GM18508 (cell line): ENCODE data around the gene PRKCI.
"Not testable (repeated sequence)": the region's sequence is repeated elsewhere in the genome, so short reads cannot be mapped to it uniquely, and the experiment has no call there.

Experiments
- ATAC-seq: cut with Tn5 transposase; IDR thresholded peaks from one replicate; pipeline ENCODE4 v1.9.1; 2021; ENCODE audit warnings: moderate number of reproducible peaks; ENCODE audit not compliant: insufficient read depth, unreplicated experiment

The PRKCI gene

DNA sequence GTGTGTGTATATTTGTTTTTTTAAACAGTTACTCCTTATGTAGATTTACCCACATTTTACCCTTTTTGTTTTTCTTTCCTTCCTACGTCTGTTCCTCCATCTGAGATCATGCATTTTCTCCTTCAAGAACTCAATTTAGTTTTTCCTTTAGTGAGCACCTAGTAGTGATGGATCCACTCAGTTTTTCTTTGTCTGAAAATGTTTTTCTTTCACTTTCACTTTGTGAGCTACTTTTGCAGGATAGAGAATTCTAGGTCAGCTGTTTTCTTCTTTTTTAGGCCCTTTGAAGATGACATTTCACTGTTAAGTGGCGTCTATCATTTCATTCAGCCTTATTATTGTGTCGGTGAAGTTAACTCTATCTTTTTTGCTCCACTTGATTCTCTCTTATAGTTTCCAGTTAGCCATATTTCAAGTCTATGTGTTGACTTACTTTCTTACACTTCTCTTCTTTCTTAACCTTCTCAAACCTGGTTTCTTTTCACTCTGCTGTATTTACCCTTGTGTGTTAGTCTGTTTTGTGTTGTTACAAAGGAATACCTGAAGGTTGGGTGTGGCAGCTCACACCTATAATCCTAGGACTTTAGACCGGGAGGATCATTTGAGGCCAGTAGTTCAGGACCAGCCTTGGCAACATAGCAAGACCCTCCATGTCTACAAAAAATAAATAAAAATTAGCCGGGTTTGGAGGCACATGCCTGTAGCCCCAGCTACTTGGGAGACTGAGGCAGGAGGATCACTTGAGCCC lies 55.8 kb downstream of the PRKCI start:
- ATAC-seq: no peak

DNA sequence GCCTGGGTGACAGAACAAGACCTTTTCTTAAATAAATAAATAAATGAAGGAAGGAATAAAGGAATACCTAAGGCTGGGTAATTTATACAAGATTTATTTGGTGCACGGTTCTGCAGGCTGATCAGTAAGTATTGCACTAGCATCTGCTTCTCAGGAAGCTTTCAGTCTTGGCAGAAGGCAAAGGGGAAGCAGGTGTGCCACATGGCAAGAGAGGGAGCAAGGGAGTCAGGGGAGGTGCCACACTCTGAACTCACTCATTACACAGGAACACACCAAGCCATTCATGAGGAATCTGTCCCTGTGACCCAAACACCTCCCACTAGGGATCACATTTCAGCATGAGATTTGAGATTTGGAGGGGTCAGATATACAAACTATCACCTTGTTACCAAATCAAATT lies 56.4 kb downstream of the PRKCI start:
- no peak for ATAC-seq

DNA sequence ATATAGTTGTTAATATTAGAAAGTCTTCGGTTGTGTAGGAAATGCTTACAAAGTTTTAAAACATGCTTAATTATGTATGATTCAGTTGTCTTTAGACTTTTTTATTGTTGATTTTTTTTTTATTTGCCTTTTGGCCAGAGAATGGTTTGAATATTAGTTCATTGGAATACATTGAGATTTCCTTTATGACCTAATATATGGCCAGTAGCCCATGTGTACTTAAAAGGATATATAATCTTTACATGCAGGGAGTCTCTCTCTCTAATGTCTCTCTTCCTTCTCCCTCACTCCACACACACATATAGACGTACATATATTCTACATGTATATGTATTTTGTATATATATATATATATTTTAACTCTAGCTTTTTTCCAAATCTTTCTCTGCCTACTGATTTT lies 68.0 kb downstream of the PRKCI start:
- no peak for ATAC-seq

DNA sequence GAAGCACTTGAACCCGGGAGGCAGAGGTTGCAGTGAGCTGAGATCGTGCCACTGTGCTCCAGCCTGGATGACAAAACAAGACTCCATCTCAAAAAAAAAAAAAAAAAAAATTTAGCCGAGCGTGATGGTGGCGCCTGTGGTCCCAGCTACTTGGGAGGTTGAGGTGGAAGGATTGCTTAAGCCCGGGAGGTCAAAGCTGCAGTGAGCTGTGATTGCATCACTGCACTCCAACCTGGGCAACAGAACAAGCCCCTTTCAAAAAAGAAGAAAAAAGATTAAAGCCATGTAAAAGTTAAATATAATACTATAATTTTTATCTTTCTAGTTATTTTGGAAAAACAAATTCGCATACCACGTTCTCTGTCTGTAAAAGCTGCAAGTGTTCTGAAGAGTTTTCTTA lies 73.4 kb downstream of the PRKCI start:
- no peak for ATAC-seq

DNA sequence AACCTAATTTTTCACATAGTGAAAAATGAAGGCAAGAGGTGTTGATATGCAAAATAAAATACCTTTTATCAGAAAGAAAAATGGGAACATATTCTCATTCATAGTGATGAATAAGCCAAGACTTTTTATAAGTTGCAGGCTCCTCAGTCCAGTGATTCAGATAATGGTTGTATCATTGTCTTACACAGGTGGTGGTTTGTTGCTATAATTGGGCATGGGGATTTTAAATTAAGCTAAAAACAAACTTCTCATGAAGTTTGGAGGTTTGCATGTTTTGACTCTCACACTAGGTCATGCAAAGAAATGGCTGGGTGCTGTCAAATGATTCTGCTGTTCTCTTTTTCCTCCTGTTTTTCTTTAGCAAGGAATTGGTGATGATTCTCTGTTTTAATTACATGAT lies 74.5 kb downstream of the PRKCI start:
- ATAC-seq: no peak

DNA sequence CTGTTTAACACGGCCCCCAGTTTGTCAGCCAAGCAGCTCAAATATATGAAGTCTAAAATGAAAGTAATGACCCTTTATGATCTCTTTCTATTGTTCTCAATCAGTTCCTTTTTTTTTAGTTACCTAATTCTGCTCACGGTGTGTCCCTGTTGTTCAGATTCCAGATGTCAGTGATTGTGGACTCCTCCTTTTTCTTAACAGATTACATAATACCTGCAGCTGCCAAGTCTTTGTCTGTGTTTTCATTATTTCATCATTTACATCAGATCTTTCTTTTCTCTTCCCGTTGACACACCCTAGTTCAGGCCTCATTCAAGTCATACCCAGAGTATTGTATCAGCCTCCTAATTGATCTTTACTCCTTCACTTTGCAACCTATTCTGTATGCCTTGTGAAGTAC lies 79.2 kb downstream of the PRKCI start:
- ATAC-seq: no peak

DNA sequence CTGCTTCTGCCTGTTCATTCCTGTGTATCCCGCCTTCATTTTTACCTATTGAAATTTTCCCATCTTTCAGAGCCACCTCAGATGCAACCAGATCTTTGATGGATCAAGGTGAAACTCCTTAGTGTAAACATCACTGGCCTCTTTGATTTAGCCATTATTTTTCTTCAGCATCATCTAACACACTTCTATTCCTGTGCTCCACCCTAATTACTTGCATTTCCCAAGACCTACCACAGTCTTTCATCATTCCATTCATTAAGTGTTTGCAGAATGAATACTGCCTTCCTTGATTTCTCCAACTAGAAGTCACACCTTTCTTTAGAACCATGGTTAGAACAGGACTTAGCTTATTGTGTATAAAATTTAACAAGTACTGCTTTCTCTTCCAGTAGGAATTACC lies 79.8 kb downstream of the PRKCI start:
- ATAC-seq: no peak

DNA sequence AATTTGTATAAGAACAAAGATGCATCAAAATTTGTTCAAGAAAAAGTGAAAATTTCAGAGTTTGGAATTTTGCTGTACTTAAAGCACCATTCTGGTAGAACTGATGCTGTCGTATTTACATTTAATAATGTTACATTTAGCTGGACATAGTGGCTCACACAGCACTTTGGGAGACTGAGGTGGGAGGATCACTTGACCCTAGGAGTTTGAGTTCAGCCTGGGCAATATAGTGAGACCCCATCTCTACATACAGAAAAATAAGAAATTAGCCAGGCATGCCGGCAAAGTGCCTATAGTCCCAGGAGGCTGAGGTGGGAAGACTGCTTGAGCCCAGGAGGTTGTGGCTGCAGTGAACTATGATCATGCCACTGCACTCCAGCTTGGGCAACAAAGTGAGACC lies 83.8 kb downstream of the PRKCI start:
- ATAC-seq: no peak

DNA sequence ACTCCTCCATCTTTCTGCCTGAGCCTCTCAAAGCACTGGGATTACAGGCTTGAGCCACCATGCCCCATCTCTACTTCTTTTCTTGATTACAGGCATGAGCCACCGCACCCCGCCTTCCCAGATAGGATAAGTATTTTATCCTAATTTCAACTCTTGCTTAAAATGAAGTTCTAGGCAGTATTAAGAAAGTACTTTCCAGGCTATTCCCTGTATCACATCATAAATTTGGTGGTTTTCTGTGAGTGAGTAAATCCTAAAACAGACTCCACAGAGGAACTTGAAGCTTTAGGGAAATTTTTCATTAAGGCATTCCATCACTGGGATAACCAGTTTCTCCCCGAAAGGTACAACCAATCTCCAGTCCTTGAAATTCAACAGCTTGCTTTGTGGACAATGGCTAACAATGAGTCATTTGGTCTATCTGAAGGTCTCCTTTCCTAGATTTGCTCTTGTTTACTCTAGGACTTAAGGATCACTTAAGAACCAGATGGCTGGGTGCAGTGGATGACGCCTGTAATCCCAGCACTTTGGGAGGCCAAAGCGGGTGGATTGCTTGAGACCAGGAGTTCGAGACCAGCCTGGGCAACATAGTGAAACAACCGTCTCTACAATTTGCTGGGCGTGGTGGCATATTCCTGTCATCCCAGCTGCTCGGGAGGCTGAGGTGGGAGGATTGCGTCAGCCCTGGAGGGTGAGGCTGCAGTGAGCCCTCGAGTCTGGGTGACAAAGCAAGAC lies 85.6 kb downstream of the PRKCI start:
- no peak for ATAC-seq

DNA sequence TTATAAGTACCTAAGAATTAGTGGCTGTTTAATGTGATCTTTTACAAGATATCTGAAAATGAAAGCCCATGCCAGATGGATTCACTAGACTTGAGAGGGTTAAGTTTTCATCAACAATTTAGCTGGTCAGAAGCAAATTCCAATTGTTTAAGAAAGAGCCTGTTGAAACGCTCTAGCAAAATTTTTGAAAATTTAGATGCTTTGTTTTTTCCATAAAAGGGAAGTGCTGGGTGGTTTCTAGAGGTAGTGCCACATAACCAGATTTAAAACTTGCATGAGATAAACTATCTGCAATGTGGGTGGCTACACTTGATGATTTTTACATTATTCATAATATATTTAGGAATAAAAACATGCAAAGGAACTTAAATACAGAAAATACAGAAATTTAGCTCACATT lies 86.8 kb downstream of the PRKCI start:
- ATAC-seq: no peak

DNA sequence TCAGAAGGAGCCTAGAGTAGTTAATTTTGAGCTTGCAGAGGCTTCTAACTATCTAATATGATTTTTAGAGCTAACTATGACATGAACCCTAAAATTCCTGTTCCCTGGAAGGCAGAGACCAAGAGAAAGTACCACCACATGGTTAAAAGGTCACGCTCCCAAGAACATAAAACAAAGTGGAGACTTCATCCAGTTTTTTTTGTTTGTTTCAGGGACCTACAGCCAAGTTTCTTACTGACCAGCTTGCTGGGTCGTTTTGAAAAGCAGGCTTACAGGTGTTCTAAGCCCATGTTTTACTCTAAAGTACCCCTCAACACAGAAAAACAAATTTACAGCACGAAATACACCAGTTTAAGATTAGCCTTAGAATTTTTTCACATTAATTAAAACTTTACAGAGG lies 95.7 kb downstream of the PRKCI start:
- ATAC-seq: no peak

DNA sequence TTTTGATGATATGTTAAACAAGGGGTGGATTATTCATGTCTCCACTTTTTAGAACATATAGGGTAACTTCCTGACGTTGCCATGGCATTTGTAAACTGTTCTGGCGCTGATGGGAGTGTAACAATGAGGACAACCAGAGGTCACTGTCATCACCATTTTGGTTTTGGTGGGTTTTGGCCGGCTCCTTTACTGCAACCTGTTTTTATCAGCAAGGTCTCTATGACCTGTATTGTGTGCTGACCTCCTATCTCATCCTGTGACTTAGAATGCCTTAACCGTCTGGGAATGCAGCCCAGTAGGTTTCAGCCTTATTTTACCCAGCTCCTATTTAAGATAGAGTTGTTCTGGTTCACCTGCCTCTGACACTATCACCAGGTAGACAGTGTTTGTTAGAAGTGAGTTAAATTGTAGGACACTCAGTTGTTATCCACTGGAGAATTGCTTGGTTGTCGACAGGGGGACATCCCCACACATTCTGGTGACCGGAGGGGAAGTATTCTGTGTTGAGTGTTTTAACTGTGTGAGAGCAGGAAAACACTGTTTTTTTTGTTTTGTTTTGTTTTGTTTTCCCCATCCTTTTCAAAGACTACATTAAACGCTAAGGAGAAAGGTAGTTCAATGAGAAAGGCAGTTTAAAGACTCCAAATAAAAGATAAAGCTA lies 98.4 kb downstream of the PRKCI start:
- no peak for ATAC-seq

DNA sequence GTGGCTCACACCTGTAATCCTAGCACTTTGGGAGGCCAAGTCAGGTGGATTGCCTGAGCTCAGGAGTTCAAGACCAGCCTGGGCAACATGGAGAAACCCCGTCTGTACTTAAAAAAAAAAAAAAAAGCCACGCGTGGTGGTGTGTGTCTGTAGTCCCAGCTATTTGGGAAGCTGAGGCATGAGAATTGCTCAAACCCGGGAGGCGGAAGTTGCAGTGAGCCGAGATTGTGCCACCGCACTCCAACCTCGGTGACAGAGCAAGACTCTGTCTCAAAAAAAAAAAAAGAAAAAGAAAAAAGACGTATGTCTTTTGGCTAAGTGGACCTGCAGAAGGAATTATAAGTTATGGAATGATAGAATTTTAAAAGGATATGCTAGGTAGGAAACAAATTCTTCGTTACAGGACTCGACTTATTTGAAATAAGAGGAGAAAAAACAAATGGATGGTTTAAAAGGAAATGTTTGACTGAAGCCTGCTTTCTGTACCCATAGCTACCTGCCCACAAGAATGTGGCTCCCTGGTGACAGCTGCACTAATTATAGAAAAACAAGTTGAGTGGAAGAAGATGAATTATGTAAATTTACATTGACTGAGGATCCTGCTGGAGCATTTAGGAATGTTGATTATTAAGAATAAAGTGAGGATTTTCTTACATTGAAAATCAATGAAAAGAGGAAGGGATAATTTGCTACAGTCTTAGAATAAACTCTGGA lies 99.3 kb downstream of the PRKCI start:
- no peak for ATAC-seq

DNA sequence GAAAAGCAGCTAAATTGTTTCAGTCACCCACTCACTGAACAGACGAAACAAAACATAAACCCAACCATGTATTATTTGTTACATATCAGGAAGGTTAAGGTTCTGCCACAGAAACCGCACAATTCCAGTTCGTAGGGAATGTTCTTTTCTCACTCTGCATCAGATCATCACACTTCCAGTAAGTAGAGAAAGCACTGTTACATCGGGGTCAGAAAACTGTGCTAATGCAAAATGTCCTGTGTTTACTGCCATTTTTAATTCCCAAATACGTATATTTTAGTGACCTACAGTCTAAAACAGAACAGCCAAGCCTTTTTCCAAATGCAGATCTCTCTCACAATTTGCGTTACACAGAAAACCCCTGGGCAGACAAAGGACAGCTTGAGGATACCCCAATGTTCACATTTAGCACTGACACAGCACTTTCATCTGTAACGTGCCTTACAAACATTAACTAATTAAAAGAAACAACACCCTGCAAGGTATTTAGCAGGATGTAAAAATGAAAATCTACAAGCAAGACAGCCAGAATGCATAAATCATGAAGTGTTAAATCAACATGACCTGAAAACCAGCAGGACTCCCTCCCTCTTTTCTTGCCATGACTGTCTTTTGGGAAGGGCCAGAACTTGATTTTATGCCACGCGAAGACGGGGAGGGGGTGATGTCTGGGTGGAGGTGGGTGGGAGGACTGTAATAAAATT lies 100.5 kb downstream of the PRKCI start:
- ATAC-seq: no peak

DNA sequence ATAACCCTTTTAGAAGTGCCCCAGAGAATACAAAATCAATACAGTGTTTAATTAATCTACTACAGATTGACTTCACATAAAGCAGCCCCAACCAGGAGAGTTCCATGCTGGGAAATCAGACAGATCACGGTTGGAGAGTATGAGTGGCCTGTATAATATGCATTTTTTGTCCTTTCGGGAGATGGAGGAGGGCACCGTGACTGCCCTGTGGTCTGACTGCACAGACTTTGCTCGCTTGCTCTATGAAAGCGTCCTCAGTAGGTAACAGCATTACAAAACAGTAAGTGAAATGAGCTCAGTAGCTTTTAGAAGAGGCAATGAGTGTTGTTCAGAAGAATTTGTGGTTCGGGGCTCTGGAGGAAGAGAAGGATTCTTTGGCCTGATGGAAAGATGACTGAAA lies 101.1 kb downstream of the PRKCI start:
- ATAC-seq: no peak

DNA sequence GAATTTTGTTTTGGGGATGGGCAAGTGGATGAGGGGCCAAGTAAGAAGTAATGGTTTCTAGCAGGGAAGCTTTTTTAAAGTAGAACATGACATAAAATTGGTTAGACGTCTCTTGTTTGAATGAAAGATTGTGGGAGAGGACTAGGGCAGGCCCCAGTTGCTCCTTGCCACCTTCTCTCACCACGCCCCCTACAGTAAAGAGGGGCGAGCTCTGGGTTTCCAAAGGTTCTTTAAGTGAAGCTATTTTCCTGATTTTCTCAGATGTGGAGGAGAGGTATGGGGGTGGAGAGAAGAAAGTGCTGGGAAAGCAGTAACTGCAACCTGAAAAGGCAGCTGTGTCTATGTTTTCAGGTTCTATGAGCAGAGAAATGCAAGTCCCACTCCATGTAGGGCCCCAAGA lies 102.7 kb downstream of the PRKCI start:
- ATAC-seq: no peak

DNA sequence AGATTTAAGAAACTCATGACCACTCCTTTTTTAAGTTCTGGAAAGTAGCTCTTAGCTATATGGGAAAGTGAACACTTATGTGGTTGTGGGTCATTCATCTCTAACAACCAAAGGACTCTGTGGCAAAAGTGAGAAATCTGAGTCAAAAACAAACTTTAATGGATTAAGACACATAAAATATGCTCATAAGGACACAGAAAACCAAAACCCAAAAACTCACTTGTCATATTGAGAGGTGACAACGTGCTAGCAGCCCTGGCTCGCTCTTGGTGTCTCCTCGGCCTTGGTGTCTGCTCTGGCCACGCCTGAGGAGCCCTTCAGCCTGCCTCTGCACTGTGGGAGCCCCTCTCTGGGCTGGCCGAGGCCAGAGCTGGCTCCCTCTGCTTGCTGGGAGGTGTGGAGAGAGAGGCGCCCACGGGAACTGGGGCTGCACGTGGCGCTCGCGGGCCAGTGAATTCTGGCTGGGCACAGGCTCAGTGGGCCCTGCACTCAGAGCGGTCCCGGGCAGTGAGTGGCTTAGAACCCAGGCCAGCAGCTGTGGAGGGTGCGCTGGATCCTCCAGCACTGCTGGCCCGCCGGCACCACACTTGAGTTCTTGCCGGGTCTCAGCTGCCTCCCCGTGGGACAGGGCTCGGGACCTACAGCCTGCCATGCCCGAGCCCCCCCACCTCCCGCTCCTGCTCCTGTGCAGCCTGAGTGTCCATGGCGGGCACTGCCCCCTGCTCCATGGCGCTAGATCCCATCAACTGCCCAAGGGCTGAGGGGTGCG lies 105.0 kb downstream of the PRKCI start:
- ATAC-seq: no peak

DNA sequence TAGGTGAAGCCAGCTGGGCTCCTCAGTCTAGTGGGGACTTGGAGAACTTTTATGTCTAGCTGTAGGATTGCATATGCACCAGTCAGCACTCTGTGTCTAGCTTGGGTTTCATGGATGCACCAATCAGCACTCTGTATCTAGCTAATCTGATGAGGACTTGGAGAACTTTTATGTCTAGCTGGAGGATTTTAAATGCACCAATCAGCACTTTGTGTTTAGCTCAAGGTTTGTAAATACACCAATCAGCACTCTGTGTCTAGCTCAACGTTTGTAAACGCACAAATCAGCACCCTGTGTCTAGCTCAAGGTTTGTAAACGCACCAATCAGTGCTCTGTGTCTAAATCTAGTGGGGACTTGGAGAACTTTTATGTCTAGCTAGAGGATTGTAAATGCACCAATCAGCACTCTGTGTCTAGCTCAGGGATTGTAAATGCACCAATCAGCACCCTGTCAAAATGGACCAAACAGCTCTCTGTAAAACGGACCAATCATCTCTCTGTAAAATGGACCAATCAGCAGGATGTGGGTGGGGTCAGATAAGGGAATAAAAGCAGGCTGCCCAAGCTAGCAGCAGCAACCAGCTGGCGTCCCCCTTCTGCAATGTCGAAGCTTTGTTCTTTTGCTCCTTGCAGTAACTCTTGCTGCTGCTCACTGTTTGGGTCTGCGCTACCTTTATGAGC lies 105.8 kb downstream of the PRKCI start:
- not testable (repeated sequence) for ATAC-seq

DNA sequence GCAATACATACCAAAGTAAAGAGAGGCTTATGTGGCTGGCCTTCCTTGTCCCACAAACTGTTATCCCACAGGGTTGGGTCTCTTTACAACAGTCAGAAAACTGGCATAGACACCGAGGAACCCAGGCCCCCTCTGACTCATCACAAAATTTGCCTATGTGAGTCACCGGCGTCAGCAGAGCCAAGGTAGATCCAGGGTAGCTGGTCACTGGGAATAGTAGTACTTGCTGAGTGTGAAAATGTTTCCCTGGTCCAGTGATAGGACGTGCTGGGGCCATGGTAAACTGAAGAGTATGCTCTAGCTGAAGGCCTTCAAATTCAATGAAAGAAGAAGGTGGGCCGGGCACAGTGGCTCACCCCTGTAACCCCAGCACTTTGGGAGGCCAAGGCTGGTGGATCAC lies 108.1 kb downstream of the PRKCI start:
- no peak for ATAC-seq
